ENCODE results near the gene PSMB2.

- TF ChIP-seq TAF1 (IDR thresholded peaks at IDR 0.05; ENCODE audit: low read depth, low read length) (no peak), CREB1 (IDR thresholded peaks at IDR 0.05) (no peak), CBX5 (IDR thresholded peaks at IDR 0.05; ENCODE audit: low read depth, low read length) (no peak), EGR1 (IDR thresholded peaks at IDR 0.05; ENCODE audit: borderline replicate concordance, low read depth, low read length) (no peak), JUN (IDR thresholded peaks at IDR 0.05; ENCODE audit: low read depth, low read length) (no peak), RFX5 (IDR thresholded peaks at IDR 0.05; ENCODE audit: borderline replicate concordance, low read depth, low read length) (no peak), SUZ12 (IDR thresholded peaks at IDR 0.05; ENCODE audit: low read length) (no peak), EZH2 (IDR thresholded peaks at IDR 0.05; ENCODE audit: low read depth, low read length, severe bottlenecking) (no peak), CTCF (IDR thresholded peaks at IDR 0.05; ENCODE audit: control extremely low read depth in 1 of 3, insufficient read depth in 1 of 3, low read depth in 1 of 3, low read length in 3 of 3) (no peak), CHD2 (IDR thresholded peaks at IDR 0.05; ENCODE audit: low read length) (no peak)
Observed at GRCh38 chr1:35560256-35561225, 80.8 kb downstream of the PSMB2 start.

All from H1 (cell line).